ENCODE results near the gene MRGPRF. TPM values are rescaled to one million over a fixed set of nuclear protein-coding genes. Genes with fewer than 3 reads are reported as not detected.

Gene MRGPRF
- total and polyA plus RNA-seq, 9 donors = 10.2 to 27.2 (median 20.0) TPM

- H3K27ac ChIP-seq (ENCODE audit: low read length) = no peak overlapping the region
- WGBS (ENCODE audit: insufficient coverage) = 84% methylated on average over 6 of the region's 14 CpGs
- DNase-seq = no peak
- peaks cover 47% of the 10 kb centered on the region for H3K36me3 ChIP-seq (ENCODE audit: control insufficient read depth, insufficient read depth, low read length)
- no peaks in the 10 kb centered on the region for H3K27me3 ChIP-seq (ENCODE audit: control insufficient read depth, insufficient read depth, low read length)
- H3K9me3 ChIP-seq (replicated peaks; ENCODE audit: control insufficient read depth, low read depth, low read length) = no peaks in the 10 kb centered on the region
- H3K4me3 ChIP-seq (ENCODE audit: low read length) = no peak overlapping the region
- no peaks in the 10 kb centered on the region for H3K4me1 ChIP-seq (ENCODE audit: control insufficient read depth, insufficient read depth, low read length)
Measured at GRCh38 chr11:69057801-69058200, 44.8 kb upstream of the MRGPRF start.

DNA sequence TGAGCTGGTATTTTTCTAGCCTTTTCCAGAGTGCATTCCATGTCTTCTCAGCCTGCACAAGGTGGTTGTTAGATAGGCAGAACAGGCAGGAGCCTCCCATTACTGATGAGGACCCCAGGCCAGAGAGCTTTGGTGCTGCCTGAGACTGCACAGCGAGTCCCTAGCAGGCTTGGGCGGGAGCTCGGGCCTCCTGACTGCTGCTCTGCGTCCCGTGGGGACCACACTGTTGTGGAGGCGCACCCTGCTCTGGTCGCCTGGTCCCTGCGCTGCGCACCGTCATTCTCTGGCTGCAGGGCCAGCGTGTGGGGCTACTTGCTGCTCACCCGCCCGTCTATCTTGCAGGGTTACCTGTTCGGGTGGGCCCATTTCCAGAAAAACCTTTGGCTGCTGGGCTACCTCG lies 44.2 kb upstream of the MRGPRF start:
- H3K27me3 ChIP-seq (ENCODE audit: control insufficient read depth, insufficient read depth, low read length) = no peaks in the 10 kb centered on the region
- no peaks in the 10 kb centered on the region for H3K4me1 ChIP-seq (ENCODE audit: control insufficient read depth, insufficient read depth, low read length)
- H3K4me3 ChIP-seq (ENCODE audit: low read length) = no peak overlapping the region
- H3K9me3 ChIP-seq (replicated peaks; ENCODE audit: control insufficient read depth, low read depth, low read length) = no peaks in the 10 kb centered on the region
- WGBS (ENCODE audit: insufficient coverage) = 87% methylated on average over 15 of the region's 15 CpGs
- DNase-seq = no peak
- H3K36me3 ChIP-seq (ENCODE audit: control insufficient read depth, insufficient read depth, low read length) = peaks cover 42% of the 10 kb centered on the region
- no peak overlapping the region for H3K27ac ChIP-seq (ENCODE audit: low read length)

DNA sequence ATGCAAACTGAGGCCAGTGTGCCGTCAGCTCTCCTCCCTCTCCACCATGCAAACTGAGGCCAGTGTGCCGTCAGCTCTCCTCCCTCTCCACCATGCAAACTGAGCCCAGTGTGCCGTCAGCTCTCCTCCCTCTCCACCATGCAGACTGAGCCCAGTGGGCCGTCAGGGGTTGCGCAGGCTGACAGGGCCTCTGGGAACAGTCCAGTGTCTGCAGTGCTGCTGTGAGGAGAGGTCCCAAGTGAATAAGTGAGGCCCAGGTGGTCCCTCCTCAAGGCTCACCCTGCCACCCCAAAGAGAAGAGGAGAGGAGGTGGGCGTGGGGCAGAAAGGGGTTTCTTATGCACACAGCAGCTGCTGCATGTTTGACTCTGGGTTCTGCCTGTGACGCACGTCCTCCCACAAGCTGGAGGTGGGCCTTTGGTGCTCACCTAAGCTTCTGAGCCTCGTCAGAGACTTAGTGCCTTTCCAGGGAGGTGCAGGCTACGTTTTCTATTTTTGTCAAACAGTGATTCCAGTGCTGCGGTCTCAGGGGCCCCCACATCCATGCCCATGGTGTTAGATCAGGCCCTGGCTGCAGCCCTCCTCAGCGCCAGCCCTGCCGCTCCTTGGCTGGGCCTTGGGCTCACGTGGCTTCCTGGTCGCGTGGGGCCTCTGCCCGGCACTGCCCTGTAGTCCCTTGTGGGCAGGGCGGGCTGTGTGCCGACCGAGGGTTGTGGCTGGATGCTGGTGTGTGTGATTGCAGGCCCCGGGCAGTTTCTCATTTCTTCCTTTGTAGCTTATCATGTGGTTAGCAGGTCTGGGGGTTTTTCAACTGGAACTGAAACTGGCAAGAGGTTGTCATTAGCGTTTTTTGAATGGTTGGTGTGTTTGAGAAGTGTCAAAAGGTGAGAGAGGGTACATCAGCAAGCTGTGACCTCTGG lies 42.8 kb upstream of the MRGPRF start:
- peaks cover 42% of the 10 kb centered on the region for H3K36me3 ChIP-seq (ENCODE audit: control insufficient read depth, insufficient read depth, low read length)
- no peaks in the 10 kb centered on the region for H3K4me1 ChIP-seq (ENCODE audit: control insufficient read depth, insufficient read depth, low read length)
- no peak overlapping the region for H3K4me3 ChIP-seq (ENCODE audit: low read length)
- no peak overlapping the region for H3K27ac ChIP-seq (ENCODE audit: low read length)
- 68% methylated on average over 13 of the region's 22 CpGs for WGBS (ENCODE audit: insufficient coverage)
- H3K27me3 ChIP-seq (ENCODE audit: control insufficient read depth, insufficient read depth, low read length) = no peaks in the 10 kb centered on the region
- no peaks in the 10 kb centered on the region for H3K9me3 ChIP-seq (replicated peaks; ENCODE audit: control insufficient read depth, low read depth, low read length)
- peak; percentile 44 for DNase-seq

DNA sequence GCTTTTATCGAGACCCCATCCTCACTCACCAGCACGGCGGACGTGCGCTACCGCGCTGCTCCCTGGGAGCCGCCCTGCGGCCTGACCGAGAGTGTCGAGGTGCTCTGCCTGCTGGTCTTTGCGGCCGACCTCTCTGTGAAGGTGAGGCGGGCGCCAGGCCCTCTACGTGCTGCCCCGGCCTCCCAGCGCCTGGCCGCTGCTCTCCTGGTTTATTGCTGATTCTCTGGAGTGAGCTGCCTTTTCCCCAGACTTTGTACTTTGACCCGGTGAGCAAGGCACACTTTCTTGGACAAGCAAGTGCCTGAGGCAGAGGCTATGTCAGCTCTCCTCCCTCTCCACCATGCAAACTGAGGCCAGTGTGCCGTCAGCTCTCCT lies 42.2 kb upstream of the MRGPRF start:
- peaks cover 1% of the 10 kb centered on the region for H3K4me1 ChIP-seq (ENCODE audit: control insufficient read depth, insufficient read depth, low read length)
- no peaks in the 10 kb centered on the region for H3K9me3 ChIP-seq (replicated peaks; ENCODE audit: control insufficient read depth, low read depth, low read length)
- H3K4me3 ChIP-seq (ENCODE audit: low read length) = no peak overlapping the region
- H3K36me3 ChIP-seq (ENCODE audit: control insufficient read depth, insufficient read depth, low read length) = peaks cover 40% of the 10 kb centered on the region
- H3K27me3 ChIP-seq (ENCODE audit: control insufficient read depth, insufficient read depth, low read length) = no peaks in the 10 kb centered on the region
- DNase-seq = no peak
- 86% methylated on average over 19 of the region's 21 CpGs for WGBS (ENCODE audit: insufficient coverage)
- H3K27ac ChIP-seq (ENCODE audit: low read length) = no peak overlapping the region

GRCh38 chr11:69054397-69055211 lies 41.6 kb upstream of the MRGPRF start:
- WGBS (ENCODE audit: insufficient coverage) = 91% methylated on average over 31 of the region's 31 CpGs
- DNase-seq = no peak
- peaks cover 7% of the 10 kb centered on the region for H3K4me1 ChIP-seq (ENCODE audit: control insufficient read depth, insufficient read depth, low read length)
- no peak overlapping the region for H3K4me3 ChIP-seq (ENCODE audit: low read length)
- peaks cover 37% of the 10 kb centered on the region for H3K36me3 ChIP-seq (ENCODE audit: control insufficient read depth, insufficient read depth, low read length)
- no peak overlapping the region for H3K27ac ChIP-seq (ENCODE audit: low read length)
- H3K27me3 ChIP-seq (ENCODE audit: control insufficient read depth, insufficient read depth, low read length) = no peaks in the 10 kb centered on the region
- no peaks in the 10 kb centered on the region for H3K9me3 ChIP-seq (replicated peaks; ENCODE audit: control insufficient read depth, low read depth, low read length)

DNA sequence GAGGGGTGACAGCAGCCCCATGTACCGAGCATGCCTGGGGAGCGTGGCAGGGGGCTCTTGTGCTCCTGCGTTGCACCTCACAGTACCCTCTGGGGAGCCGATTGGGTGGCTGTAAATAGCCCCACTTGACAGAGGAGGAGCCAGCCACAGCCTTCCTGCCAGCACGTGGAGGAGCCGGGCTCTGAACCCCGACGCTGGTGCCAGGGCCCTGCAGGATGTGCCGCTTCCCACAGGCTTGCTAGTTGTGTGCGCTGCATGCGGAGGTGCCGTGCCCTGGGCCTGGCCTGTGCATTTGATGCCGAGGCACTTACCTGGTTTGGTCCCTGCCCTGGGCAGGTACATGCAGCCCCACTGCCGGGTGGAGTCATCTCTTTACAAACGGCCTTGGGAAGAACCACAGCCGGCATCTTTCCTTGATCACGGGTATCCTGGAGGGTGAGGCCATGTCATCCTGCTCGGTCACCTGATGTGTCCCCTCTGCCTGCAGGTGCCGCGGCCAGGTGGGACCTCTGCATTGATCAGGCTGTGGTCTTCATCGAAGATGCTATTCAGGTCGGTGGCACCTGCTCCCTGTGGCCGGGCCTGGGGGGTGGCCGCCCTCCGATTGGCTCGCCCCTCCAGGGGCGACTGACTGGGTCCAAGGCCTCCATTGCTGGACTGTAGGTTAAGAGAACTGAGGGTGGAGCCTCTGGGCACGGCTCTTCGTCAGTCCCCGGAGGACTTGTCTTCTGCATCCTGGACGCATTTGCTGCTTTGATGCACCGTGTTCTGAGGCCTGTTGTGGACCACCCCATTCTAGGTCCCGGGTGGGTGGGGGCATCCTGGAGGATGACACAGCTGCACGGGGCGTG lies 40.7 kb upstream of the MRGPRF start:
- no peaks in the 10 kb centered on the region for H3K27me3 ChIP-seq (ENCODE audit: control insufficient read depth, insufficient read depth, low read length)
- 86% methylated on average over 35 of the region's 35 CpGs for WGBS (ENCODE audit: insufficient coverage)
- H3K36me3 ChIP-seq (ENCODE audit: control insufficient read depth, insufficient read depth, low read length) = peaks cover 32% of the 10 kb centered on the region
- H3K4me1 ChIP-seq (ENCODE audit: control insufficient read depth, insufficient read depth, low read length) = peaks cover 12% of the 10 kb centered on the region
- no peaks in the 10 kb centered on the region for H3K9me3 ChIP-seq (replicated peaks; ENCODE audit: control insufficient read depth, low read depth, low read length)
- no peak overlapping the region for H3K27ac ChIP-seq (ENCODE audit: low read length)
- no peak overlapping the region for H3K4me3 ChIP-seq (ENCODE audit: low read length)
- DNase-seq = no peak

DNA sequence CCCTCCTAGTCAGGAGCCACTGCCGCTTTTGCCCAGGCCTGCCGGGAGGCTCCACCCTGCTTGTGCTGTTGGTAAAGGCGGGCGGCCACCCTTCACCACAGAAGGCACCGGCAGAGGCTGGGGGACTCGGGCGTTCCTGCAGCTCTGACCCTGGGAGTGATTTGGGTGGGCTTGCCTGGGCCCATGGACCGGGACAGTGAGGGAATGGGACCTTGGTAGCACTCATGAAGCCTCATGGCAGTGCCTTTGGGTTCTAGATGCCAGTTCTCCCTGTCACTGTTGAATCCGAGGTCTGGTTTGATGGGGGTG lies 40.1 kb upstream of the MRGPRF start:
- Histone ChIP-seq H3K27me3 (ENCODE audit: control insufficient read depth, insufficient read depth, low read length) (no peaks in the 10 kb centered on the region), H3K9me3 (replicated peaks; ENCODE audit: control insufficient read depth, low read depth, low read length) (no peaks in the 10 kb centered on the region), H3K4me3 (ENCODE audit: low read length) (no peak overlapping the region), H3K36me3 (ENCODE audit: control insufficient read depth, insufficient read depth, low read length) (peaks cover 32% of the 10 kb centered on the region), H3K27ac (ENCODE audit: low read length) (no peak overlapping the region), H3K4me1 (ENCODE audit: control insufficient read depth, insufficient read depth, low read length) (peaks cover 15% of the 10 kb centered on the region)
- no peak for DNase-seq
- WGBS (ENCODE audit: insufficient coverage) = 90% methylated on average over 7 of the region's 9 CpGs

- DNase-seq = no peak
- no peaks in the 10 kb centered on the region for H3K27me3 ChIP-seq (ENCODE audit: control insufficient read depth, insufficient read depth, low read length)
- H3K36me3 ChIP-seq (ENCODE audit: control insufficient read depth, insufficient read depth, low read length) = peaks cover 27% of the 10 kb centered on the region
- H3K9me3 ChIP-seq (replicated peaks; ENCODE audit: control insufficient read depth, low read depth, low read length) = no peaks in the 10 kb centered on the region
- 53% methylated on average over 17 of the region's 21 CpGs for WGBS (ENCODE audit: insufficient coverage)
- peaks cover 17% of the 10 kb centered on the region for H3K4me1 ChIP-seq (ENCODE audit: control insufficient read depth, insufficient read depth, low read length)
- H3K27ac ChIP-seq (ENCODE audit: low read length) = no peak overlapping the region
- H3K4me3 ChIP-seq (ENCODE audit: low read length) = no peak overlapping the region
Measured at GRCh38 chr11:69052343-69053168, 39.5 kb upstream of the MRGPRF start.
